HTR-8/SVneo (cell line): Measurements from ENCODE around the gene C14orf132.

ENCODE experiments used
- DNase-seq: peaks from one replicate; pipeline ENCODE4 v3.0.0; 2011; ENCODE audit warnings: low spot score, mixed read lengths; ENCODE audit not compliant: insufficient read length
- FAIRE-seq: peaks from 2 replicates; lab custom pipeline; 2011; peaks lifted over from hg19 to GRCh38; lab: Jason Lieb, UNC

The C14orf132 gene

DNA sequence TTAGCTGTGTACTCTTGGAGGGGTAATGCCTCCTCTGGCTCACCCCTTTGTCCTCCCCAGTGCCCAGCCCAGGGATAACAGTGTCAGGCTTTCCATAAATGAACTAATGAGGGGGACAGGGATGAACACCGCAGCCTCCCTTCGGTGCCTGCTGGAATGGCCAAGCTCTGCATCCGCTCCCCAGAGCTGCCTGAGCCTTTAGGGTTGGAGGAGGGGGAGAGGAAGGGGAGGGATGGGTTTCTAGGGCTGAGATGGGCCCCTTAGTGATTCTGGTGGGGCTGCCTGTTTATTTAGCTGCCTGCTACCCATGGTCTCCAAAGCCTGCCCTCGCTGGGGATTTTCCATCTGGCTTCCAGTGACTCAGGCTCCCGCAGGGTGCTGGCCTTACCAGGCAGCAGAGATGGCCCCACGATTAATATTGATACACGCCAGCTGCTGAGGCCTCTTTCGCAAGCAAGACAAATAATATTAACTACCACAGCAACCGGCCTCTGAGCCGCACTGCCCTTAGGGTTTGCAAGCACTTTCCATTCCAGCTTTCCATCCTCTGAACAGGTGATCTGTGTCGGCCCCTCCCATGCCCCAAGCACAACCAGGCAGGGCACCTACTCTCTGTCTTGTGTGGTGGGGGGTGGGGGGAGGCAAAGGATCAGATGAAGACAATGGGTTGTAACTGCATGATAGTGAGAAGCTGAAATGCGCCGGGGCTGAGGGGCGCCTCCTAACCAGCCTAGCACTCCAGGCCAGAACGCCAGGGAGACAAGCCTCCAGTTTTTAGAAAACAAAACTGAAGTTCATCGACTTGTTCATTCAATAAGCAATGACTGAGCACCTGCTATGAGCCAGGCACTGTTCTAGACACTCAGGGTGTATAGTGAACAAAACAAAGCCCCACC, 56.7 kb downstream of the C14orf132 start:
- FAIRE-seq: no peak
- DNase-seq: peak; percentile 41

DNA sequence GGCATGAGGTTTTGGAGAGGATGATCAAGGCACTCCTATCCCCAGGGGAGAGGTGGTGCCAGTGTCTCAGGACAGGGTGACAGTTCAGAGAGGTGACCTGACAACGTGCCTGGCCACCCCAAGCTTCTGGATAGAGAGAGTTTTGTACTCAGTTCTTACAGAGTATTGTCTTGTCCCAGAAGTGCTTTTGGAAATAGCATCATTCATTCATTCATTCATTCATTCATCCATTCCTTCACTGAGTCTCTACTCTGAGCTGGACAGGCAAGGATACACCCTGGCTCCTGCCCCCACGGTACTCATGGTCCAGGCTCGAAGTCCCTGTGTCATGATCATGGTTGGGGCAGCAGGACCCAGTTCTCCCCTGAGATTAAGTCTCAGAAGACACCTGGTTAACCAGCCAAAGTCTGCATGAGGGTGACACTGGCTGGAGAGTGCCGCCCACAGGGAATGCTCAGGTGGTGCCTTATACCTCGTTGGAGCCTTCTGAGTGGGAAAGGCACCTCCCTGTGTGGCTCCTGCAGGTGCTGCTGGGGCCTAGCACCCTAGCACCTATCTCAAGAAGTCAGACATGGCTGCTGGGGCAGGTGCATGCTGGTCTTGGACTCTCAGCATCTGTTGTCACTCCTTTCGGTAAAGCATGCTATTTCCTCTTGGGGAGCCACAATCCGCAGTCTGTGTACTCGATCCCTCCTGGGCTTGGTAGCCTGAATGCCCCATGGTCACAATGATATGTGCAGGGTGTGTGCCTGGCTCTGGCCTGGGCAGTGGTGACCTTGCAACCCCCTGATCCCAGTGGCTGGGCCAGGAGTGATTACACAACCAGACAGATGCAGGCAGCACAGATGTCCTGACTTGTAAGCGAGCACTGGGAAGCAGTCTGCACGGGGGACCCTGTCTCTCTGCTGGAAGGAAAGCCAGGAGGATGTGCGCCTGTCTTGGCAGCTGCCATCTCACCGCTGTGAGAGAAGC, 57.8 kb downstream of the C14orf132 start:
- peak; percentile 58 for FAIRE-seq
- DNase-seq: no peak

DNA sequence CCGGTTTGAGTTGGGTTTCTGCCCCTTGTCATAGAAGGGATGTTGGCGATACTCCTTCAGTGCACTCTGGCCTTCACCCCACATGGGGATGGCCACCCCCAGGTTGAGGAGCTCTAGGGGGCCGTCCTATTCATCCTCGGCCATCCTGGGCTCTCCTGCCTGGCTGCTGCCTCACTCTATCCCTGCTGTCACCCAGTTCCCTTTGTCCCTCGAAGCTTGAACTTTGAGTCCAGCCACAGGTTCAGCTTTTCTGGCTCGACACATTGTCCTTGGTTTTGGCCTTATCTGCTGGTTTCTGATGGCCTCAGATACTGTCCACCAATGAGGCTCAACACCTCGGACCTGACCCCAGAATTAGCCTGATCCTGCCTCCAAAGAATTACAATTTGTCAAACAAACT, 58.6 kb downstream of the C14orf132 start:
- FAIRE-seq: no peak
- no peak for DNase-seq

GRCh38 chr14:96098309-96098998, 59.3 kb downstream of the C14orf132 start:
- FAIRE-seq (no peak), DNase-seq (peak; percentile 48)

- DNase-seq (no peak), FAIRE-seq (no peak)
Measured at GRCh38 chr14:96098999-96099335, 59.8 kb downstream of the C14orf132 start.

- FAIRE-seq (peak; percentile 80), DNase-seq (peak; percentile 84)
Measured at GRCh38 chr14:96100161-96101064, 61.3 kb downstream of the C14orf132 start.

GRCh38 chr14:96102081-96102856, 63.1 kb downstream of the C14orf132 start:
- FAIRE-seq (peak; percentile 55), DNase-seq (no peak)

DNA sequence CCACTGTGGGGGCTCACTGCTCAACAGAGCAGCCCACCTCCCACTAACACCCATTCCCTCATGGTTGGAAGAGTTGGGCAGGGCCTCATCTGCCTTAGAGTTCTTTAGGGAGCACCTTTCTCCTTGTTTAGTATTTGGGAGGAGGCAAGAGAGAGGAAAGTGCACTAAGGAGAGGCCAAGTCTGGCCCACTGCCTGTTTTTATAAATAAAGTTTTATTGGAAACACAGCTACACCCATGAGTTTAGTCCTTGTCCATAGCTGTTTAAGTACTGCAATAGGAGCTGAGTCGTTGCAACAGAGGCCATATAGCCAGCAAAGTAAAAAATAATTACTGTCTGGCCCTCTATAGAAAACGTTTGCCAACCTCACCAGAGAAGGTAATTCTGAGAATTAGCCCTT, 63.9 kb downstream of the C14orf132 start:
- no peak for DNase-seq
- no peak for FAIRE-seq

GRCh38 chr14:96103560-96104460, 64.6 kb downstream of the C14orf132 start:
- DNase-seq (no peak), FAIRE-seq (no peak)

- peak; percentile 74 for DNase-seq
- FAIRE-seq: peak; percentile 95
Measured at GRCh38 chr14:96104469-96105057, 65.4 kb downstream of the C14orf132 start.

DNA sequence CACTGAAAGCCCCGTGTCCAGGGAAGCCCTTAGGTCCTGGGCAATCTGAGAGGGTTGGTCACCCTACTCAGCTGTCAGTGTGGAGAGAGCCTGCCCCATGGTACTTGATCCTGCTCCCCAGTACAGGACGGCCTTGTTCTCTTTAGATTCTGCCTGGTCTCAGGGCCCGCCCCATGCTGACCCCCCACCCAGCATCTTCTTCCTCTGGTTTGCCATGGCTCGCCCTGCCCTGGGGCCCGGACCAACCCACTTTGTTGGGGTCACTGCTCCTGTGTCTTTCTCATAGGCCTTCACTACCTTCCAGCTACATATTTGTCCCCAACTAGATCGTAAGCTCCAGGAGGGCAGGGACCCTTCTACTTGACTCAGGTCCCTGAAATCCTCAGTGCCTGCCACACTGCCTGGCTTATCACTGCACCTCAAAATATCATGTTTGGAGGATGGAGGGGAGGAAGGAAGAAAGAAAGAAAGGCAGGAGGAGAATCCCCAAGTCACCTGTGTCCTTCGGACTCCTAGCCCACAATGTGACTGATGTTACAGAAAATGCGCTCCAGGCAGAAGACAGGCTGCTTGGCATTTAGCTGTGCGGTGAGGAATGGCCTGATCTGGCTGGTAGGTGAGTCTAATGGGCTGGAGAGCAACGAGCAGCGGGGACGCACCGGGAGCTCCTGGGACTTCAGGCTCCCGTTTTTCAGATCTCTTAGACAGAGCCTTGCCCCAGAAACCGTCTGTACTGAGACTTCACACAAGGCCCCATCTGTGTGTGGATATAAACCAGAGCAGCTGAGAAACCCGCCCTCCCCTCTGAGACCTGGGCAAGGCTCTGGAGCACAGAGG, 66.1 kb downstream of the C14orf132 start:
- FAIRE-seq (no peak), DNase-seq (no peak)

DNA sequence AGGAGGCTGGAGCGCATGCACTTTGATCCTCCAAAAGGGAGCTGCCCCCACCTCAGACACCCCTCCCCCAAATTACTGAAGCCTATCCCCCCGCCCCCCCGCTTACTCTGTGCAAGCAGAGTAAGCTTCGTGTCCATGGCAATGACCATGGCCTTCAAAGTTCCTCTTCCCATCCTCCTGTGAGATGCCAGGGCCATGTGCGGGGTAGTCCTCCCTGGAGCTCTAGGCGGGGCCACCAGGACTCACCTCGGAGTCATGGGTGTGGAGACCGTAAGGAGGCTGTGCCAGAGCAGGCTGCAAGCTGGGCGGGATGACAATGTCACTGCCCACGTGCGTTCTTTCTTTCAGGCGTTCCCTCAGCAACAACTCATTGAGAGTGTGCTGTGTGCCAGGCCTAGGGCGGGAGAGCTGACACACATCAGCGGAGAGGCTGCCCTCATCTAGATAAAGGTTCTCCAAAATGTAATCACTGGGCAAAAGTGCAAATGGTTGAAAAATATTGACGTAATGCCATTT, 66.8 kb downstream of the C14orf132 start:
- DNase-seq: no peak

GRCh38 chr14:96106891-96107290, 67.7 kb downstream of the C14orf132 start:
- FAIRE-seq (no peak), DNase-seq (no peak)

More for the DNA sequence above, 66.8 kb downstream of the C14orf132 start:
- no peak for FAIRE-seq

DNA sequence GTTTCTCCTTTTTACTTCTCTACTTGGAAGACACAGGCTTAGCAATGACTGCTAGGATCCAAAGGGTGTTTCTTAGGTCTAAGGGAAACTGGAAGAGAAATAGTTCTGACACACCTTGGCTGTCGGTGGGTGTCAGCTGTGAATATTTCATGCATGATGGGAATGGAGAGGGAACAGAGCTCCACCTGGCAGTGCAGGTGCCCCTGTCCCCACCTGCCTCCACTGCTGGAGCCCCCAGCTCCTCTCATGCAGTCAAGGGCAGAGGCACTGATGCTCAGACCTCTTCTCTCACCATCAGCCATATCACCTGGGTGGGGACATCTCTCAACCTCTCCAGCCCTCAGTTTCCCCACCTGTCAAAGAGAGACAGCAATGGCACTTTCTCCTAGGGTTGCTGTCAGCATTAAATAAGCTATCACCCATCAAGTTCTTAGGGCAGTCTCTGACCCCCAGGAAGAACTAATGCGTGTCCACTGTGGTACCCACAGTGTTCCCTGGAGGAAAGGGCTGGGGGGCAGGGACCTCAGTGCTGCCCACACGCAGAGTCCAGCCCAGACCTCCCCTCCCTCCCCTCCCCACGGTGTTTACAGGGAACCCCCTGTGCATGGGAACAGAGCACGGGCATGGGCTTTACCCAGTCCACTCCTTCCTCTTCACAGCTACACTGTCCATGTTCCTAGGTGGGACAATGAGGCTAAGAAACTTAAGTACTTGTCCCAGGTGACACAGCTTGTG, 69.1 kb downstream of the C14orf132 start:
- DNase-seq (no peak), FAIRE-seq (no peak)

DNA sequence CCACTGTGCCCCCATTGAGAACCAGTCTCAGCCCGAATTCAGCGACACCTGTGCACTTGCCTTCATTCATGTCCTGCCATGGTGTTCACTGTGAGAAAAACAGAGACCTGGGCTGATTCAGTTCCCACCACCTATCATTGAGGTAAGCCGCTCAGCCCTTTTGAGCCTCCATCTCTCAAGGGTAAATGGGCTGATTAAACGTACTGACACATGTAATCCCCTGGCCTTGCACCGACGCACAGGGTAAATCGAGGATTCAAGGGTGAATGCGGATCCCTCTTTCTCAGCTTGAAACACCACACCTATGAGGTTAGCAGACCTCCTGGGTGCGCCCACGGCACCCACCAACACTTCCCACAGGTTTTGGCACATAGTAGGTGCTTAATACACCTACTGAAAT, 69.7 kb downstream of the C14orf132 start:
- DNase-seq (no peak), FAIRE-seq (no peak)
